Activated CD4-positive, alpha-beta T cell treated with anti-CD3 and anti-CD28 coated beads, Interleukin-2, amount 10 ng/mL, durations not matched to agents 24 days and 14 days (primary cell): ENCODE data around the gene PLA2G12A. TPM values are rescaled to one million over a fixed set of nuclear protein-coding genes. Genes with fewer than 3 reads are reported as not detected.

Experiments used
- DNase-seq: peaks from one replicate; pipeline ENCODE4 v3.0.0; 2022
- H3K27ac Mint-ChIP-seq: one replicate; pipeline ENCODE4 v1.8.0; 2022; ENCODE audit warnings: mild to moderate bottlenecking, mixed read lengths
- H3K27me3 Mint-ChIP-seq: one replicate; pipeline ENCODE4 v1.8.0; 2022; ENCODE audit warnings: mixed read lengths
- H3K36me3 Mint-ChIP-seq: one replicate; pipeline ENCODE4 v1.8.0; 2022; ENCODE audit warnings: low read depth, mild to moderate bottlenecking, mixed read lengths
- H3K4me1 Mint-ChIP-seq: one replicate; pipeline ENCODE4 v1.8.0; 2021; ENCODE audit warnings: mixed read lengths
- H3K4me3 Mint-ChIP-seq: one replicate; pipeline ENCODE4 v1.8.0; 2022; ENCODE audit warnings: mild to moderate bottlenecking, moderate library complexity, mixed read lengths
- H3K9me3 Mint-ChIP-seq: one replicate; pipeline ENCODE4 v1.8.0; 2021; ENCODE audit warnings: mixed read lengths
- intact Hi-C: fragments of 100-400 bp; cut with micrococcal nuclease; formaldehyde crosslinking; loops from one replicate; pipeline ENCODE4 v1.15.1; 2023
- total RNA-seq: library from RNA; stranded (reverse); gene quantifications from 2 replicates; pipeline ENCODE4 v1.2.3, GENCODE V29; 2022

PLA2G12A gene
- total RNA-seq, 1 donor from 2014 or later: 11.4 TPM

GRCh38 chr4:109745830-109746229 lies 16.0 kb upstream of the PLA2G12A start:
- no peak overlapping the region for H3K4me3 Mint-ChIP-seq
- no peaks in the 10 kb centered on the region for H3K36me3 Mint-ChIP-seq
- intact Hi-C loops: no loop called here
- peak; percentile 26 for DNase-seq
- H3K27me3 Mint-ChIP-seq: peaks cover 16% of the 10 kb centered on the region
- no peak overlapping the region for H3K27ac Mint-ChIP-seq
- no peaks in the 10 kb centered on the region for H3K9me3 Mint-ChIP-seq
- H3K4me1 Mint-ChIP-seq: no peaks in the 10 kb centered on the region

GRCh38 chr4:109739547-109739946 lies 9.7 kb upstream of the PLA2G12A start:
- peak; percentile 26 for DNase-seq
- intact Hi-C loops: no loop called here
- Mint-ChIP-seq H3K9me3 (no peaks in the 10 kb centered on the region), H3K27me3 (peaks cover 25% of the 10 kb centered on the region), H3K27ac (no peak overlapping the region), H3K36me3 (no peaks in the 10 kb centered on the region), H3K4me3 (no peak overlapping the region), H3K4me1 (no peaks in the 10 kb centered on the region)

GRCh38 chr4:109738104-109738872 lies 8.4 kb upstream of the PLA2G12A start:
- intact Hi-C loops: no loop called here
- Mint-ChIP-seq H3K4me3 (no peak overlapping the region), H3K4me1 (no peaks in the 10 kb centered on the region), H3K27me3 (peaks cover 25% of the 10 kb centered on the region), H3K9me3 (no peaks in the 10 kb centered on the region), H3K27ac (no peak overlapping the region), H3K36me3 (no peaks in the 10 kb centered on the region)
- peak; percentile 53 for DNase-seq

- intact Hi-C loops: no loop called here
- no peak for DNase-seq
- H3K4me1 Mint-ChIP-seq: no peaks in the 10 kb centered on the region
- H3K9me3 Mint-ChIP-seq: no peaks in the 10 kb centered on the region
- H3K27ac Mint-ChIP-seq: no peak overlapping the region
- H3K27me3 Mint-ChIP-seq: peaks cover 15% of the 10 kb centered on the region
- H3K4me3 Mint-ChIP-seq: no peak overlapping the region
- H3K36me3 Mint-ChIP-seq: no peaks in the 10 kb centered on the region
Measured at GRCh38 chr4:109735566-109736365, 5.9 kb upstream of the PLA2G12A start.

- Mint-ChIP-seq H3K27me3 (peaks cover 9% of the 10 kb centered on the region), H3K4me3 (no peak overlapping the region), H3K9me3 (no peaks in the 10 kb centered on the region), H3K4me1 (peaks cover 9% of the 10 kb centered on the region), H3K36me3 (no peaks in the 10 kb centered on the region), H3K27ac (no peak overlapping the region)
- intact Hi-C loops: loop anchor here (5.0 kb wide), 1 partner anchor 1746 kb away; the partner anchor contains the start of gene HADH
- no peak for DNase-seq
Measured at GRCh38 chr4:109733728-109734127, 3.9 kb upstream of the PLA2G12A start.

GRCh38 chr4:109730619-109731545 lies 1.0 kb upstream of the PLA2G12A start:
- intact Hi-C loops: loop anchor here (1.0 to 5.0 kb wide), 2 partner anchors 84 to 1744 kb away; partner anchors contain the start of genes GAR1 and HADH
- H3K9me3 Mint-ChIP-seq: no peaks in the 10 kb centered on the region
- peaks cover 16% of the 10 kb centered on the region for H3K4me1 Mint-ChIP-seq
- H3K27me3 Mint-ChIP-seq: peaks cover 6% of the 10 kb centered on the region
- peak overlapping the region; percentile 78 for H3K27ac Mint-ChIP-seq
- DNase-seq: no peak
- peaks cover 10% of the 10 kb centered on the region for H3K36me3 Mint-ChIP-seq
- H3K4me3 Mint-ChIP-seq: peak overlapping the region; percentile 91

- Mint-ChIP-seq H3K27ac (peak overlapping the region; percentile 47), H3K4me1 (peaks cover 16% of the 10 kb centered on the region), H3K9me3 (no peaks in the 10 kb centered on the region), H3K4me3 (peak overlapping the region; percentile 91), H3K27me3 (peaks cover 6% of the 10 kb centered on the region), H3K36me3 (peaks cover 11% of the 10 kb centered on the region)
- no peak for DNase-seq
- intact Hi-C loops: loop anchor here (1.0 to 2.0 kb wide), 2 partner anchors 26 to 168 kb away; partner anchors contain the start of genes CASP6 and MCUB
Measured at GRCh38 chr4:109729117-109729717, 653 bp downstream of the PLA2G12A start.

- DNase-seq: no peak
- no peaks in the 10 kb centered on the region for H3K9me3 Mint-ChIP-seq
- peaks cover 11% of the 10 kb centered on the region for H3K36me3 Mint-ChIP-seq
- H3K4me1 Mint-ChIP-seq: peaks cover 16% of the 10 kb centered on the region
- peaks cover 4% of the 10 kb centered on the region for H3K27me3 Mint-ChIP-seq
- no peak overlapping the region for H3K27ac Mint-ChIP-seq
- intact Hi-C loops: loop anchor here (2.0 kb wide), 1 partner anchor 168 kb away; the partner anchor contains the start of gene MCUB
- peak overlapping the region; percentile 91 for H3K4me3 Mint-ChIP-seq
Measured at GRCh38 chr4:109728385-109728784, 1.5 kb downstream of the PLA2G12A start.

- Mint-ChIP-seq H3K36me3 (peaks cover 10% of the 10 kb centered on the region), H3K27me3 (no peaks in the 10 kb centered on the region), H3K9me3 (no peaks in the 10 kb centered on the region), H3K4me3 (no peak overlapping the region), H3K27ac (no peak overlapping the region), H3K4me1 (peaks cover 5% of the 10 kb centered on the region)
- intact Hi-C loops: no loop called here
- no peak for DNase-seq
Measured at GRCh38 chr4:109723110-109723509, 6.8 kb downstream of the PLA2G12A start.

GRCh38 chr4:109722357-109722756 lies 7.5 kb downstream of the PLA2G12A start:
- Mint-ChIP-seq H3K36me3 (peaks cover 10% of the 10 kb centered on the region), H3K9me3 (no peaks in the 10 kb centered on the region), H3K27me3 (no peaks in the 10 kb centered on the region), H3K4me1 (peaks cover 2% of the 10 kb centered on the region), H3K27ac (no peak overlapping the region), H3K4me3 (no peak overlapping the region)
- no peak for DNase-seq
- intact Hi-C loops: no loop called here

GRCh38 chr4:109721033-109721432 lies 8.8 kb downstream of the PLA2G12A start:
- Mint-ChIP-seq H3K36me3 (peaks cover 13% of the 10 kb centered on the region), H3K4me1 (peaks cover 2% of the 10 kb centered on the region), H3K27ac (no peak overlapping the region), H3K27me3 (no peaks in the 10 kb centered on the region), H3K4me3 (no peak overlapping the region), H3K9me3 (no peaks in the 10 kb centered on the region)
- intact Hi-C loops: no loop called here
- no peak for DNase-seq

- H3K4me3 Mint-ChIP-seq: no peak overlapping the region
- no peaks in the 10 kb centered on the region for H3K9me3 Mint-ChIP-seq
- H3K36me3 Mint-ChIP-seq: peaks cover 10% of the 10 kb centered on the region
- H3K27me3 Mint-ChIP-seq: no peaks in the 10 kb centered on the region
- no peak for DNase-seq
- H3K4me1 Mint-ChIP-seq: peaks cover 2% of the 10 kb centered on the region
- intact Hi-C loops: no loop called here
- no peak overlapping the region for H3K27ac Mint-ChIP-seq
Measured at GRCh38 chr4:109719604-109720003, 10.3 kb downstream of the PLA2G12A start.

GRCh38 chr4:109718759-109719158 lies 11.1 kb downstream of the PLA2G12A start:
- intact Hi-C loops: no loop called here
- H3K36me3 Mint-ChIP-seq: peaks cover 13% of the 10 kb centered on the region

More at GRCh38 chr4:109718759-109719158, 11.1 kb downstream of the PLA2G12A start:
- Mint-ChIP-seq H3K9me3 (no peaks in the 10 kb centered on the region), H3K27me3 (no peaks in the 10 kb centered on the region), H3K4me1 (peaks cover 2% of the 10 kb centered on the region), H3K4me3 (no peak overlapping the region), H3K27ac (no peak overlapping the region)
- DNase-seq: no peak
